Measurements from ENCODE around the gene MEX3C. TPM values are rescaled to one million over a fixed set of nuclear protein-coding genes. Genes with fewer than 3 reads are reported as not detected.
A peak's percentile ranks its signal among the peaks of the same experiment; 100 is the strongest.

The MEX3C gene
- total and polyA plus RNA-seq, 8 donors = 21.4 to 76.1 (median 66.8) TPM

GRCh38 chr18:51150113-51150700 is 47.3 kb downstream of the MEX3C start:
- intact Hi-C loops (cut with DNase I) = no loop called here
- Histone ChIP-seq H3K27ac (no peak overlapping the region), H3K27me3 (peaks cover 0 to 5% of the 10 kb centered on the region in 2 donors), H3K9me3 (no peaks in the 10 kb centered on the region), H3K4me3 (no peak overlapping the region), H3K36me3 (no peaks in the 10 kb centered on the region), H3K4me1 (no peaks in the 10 kb centered on the region)
- TF ChIP-seq CTCF (IDR thresholded peaks at IDR 0.05) = no peak
- DNase-seq (no peak), ATAC-seq (peak; percentile 61)

- no peak overlapping the region for H3K27ac ChIP-seq
Measured at GRCh38 chr18:51149670-51150069, 47.8 kb downstream of the MEX3C start.

GRCh38 chr18:51146909-51147308 is 50.6 kb downstream of the MEX3C start:
- no peaks in the 10 kb centered on the region for H3K36me3 ChIP-seq
- DNase-seq (no peak), ATAC-seq (no peak)
- H3K9me3 ChIP-seq = no peaks in the 10 kb centered on the region
- intact Hi-C loops (cut with DNase I) = no loop called here
- H3K27me3 ChIP-seq = no peaks in the 10 kb centered on the region
- H3K4me1 ChIP-seq = no peaks in the 10 kb centered on the region
- no peak overlapping the region for H3K27ac ChIP-seq
- no peak overlapping the region for H3K4me3 ChIP-seq
- TF ChIP-seq CTCF (IDR thresholded peaks at IDR 0.05) = no peak

More at GRCh38 chr18:51149670-51150069, 47.8 kb downstream of the MEX3C start:
- Histone ChIP-seq H3K36me3 (no peaks in the 10 kb centered on the region), H3K4me1 (no peaks in the 10 kb centered on the region), H3K27me3 (peaks cover 0 to 5% of the 10 kb centered on the region in 2 donors), H3K9me3 (no peaks in the 10 kb centered on the region), H3K4me3 (no peak overlapping the region)
- intact Hi-C loops (cut with DNase I) = no loop called here
- no peak for TF ChIP-seq CTCF (IDR thresholded peaks at IDR 0.05)
- no peak for DNase-seq
- no peak for ATAC-seq

- ATAC-seq (no peak), DNase-seq (no peak)
- Histone ChIP-seq H3K4me3 (no peak overlapping the region), H3K27ac (no peak overlapping the region), H3K27me3 (no peaks in the 10 kb centered on the region), H3K4me1 (no peaks in the 10 kb centered on the region), H3K36me3 (no peaks in the 10 kb centered on the region), H3K9me3 (no peaks in the 10 kb centered on the region)
- no peak for TF ChIP-seq CTCF (IDR thresholded peaks at IDR 0.05)
- intact Hi-C loops (cut with DNase I) = no loop called here
Measured at GRCh38 chr18:51138936-51139335, 58.5 kb downstream of the MEX3C start.

- H3K9me3 ChIP-seq = no peaks in the 10 kb centered on the region
- H3K4me3 ChIP-seq = no peak overlapping the region
- H3K27ac ChIP-seq = no peak overlapping the region
- H3K27me3 ChIP-seq = no peaks in the 10 kb centered on the region
- ATAC-seq (no peak), DNase-seq (no peak)
- no peaks in the 10 kb centered on the region for H3K36me3 ChIP-seq
- H3K4me1 ChIP-seq = no peaks in the 10 kb centered on the region
- intact Hi-C loops (cut with DNase I) = no loop called here
- TF ChIP-seq CTCF (IDR thresholded peaks at IDR 0.05) = no peak
Measured at GRCh38 chr18:51137891-51138290, 59.6 kb downstream of the MEX3C start.

All from left lung (tissue), 10 donors.